HEK293 (cell line): ENCODE results near the gene UBE2D1.
A peak's percentile ranks its signal among the peaks of the same experiment; 100 is the strongest.

ENCODE experiments used
- GLI4 ChIP-seq: fragments of 450-650 bp; formaldehyde crosslinking; IDR thresholded peaks from 2 replicates; pipeline ENCODE4 v1.5.1; 2016; ENCODE audit warnings: missing biosample characterization, missing genetic modification characterization
- GLIS1 ChIP-seq: fragments of 450-650 bp; formaldehyde crosslinking; IDR thresholded peaks from 2 replicates; pipeline ENCODE4 v1.5.1; 2016; ENCODE audit warnings: missing biosample characterization, missing genetic modification characterization
- SALL2 ChIP-seq: fragments of 450-650 bp; formaldehyde crosslinking; IDR thresholded peaks from 2 replicates; pipeline ENCODE4 v1.5.0; 2017; ENCODE audit warnings: missing biosample characterization, mild to moderate bottlenecking, missing genetic modification characterization, borderline replicate concordance
- TRIM28 ChIP-seq: IDR thresholded peaks from 2 replicates; pipeline ENCODE4 v1.6.1; 2011; ENCODE audit warnings: low read length, control low read depth, borderline replicate concordance
- ZBTB8A ChIP-seq: fragments of 450-650 bp; formaldehyde crosslinking; IDR thresholded peaks from 2 replicates; pipeline ENCODE4 v1.5.1; 2016; ENCODE audit warnings: missing biosample characterization, missing genetic modification characterization
- ZFP41 ChIP-seq: fragments of 450-650 bp; formaldehyde crosslinking; IDR thresholded peaks from 2 replicates; pipeline ENCODE4 v1.5.1; 2016; ENCODE audit warnings: missing biosample characterization, missing genetic modification characterization, borderline replicate concordance
- ZNF133 ChIP-seq: fragments of 450-650 bp; formaldehyde crosslinking; IDR thresholded peaks from 2 replicates; pipeline ENCODE4 v1.5.1; 2016; ENCODE audit warnings: missing biosample characterization, missing genetic modification characterization
- ZNF138 ChIP-seq: fragments of 450-650 bp; formaldehyde crosslinking; IDR thresholded peaks from 2 replicates; pipeline ENCODE4 v1.5.1; 2016; ENCODE audit warnings: missing biosample characterization, missing genetic modification characterization, borderline replicate concordance
- ZNF140 ChIP-seq: fragments of 450-650 bp; formaldehyde crosslinking; IDR thresholded peaks from 2 replicates; pipeline ENCODE4 v1.5.1; 2016; ENCODE audit warnings: missing biosample characterization, missing genetic modification characterization
- ZNF146 ChIP-seq: fragments of 450-650 bp; formaldehyde crosslinking; IDR thresholded peaks from 2 replicates; pipeline ENCODE4 v1.5.1; 2016; ENCODE audit warnings: missing biosample characterization, missing genetic modification characterization
- ZNF169 ChIP-seq: fragments of 450-650 bp; formaldehyde crosslinking; IDR thresholded peaks from 2 replicates; pipeline ENCODE4 v1.5.1; 2016; ENCODE audit warnings: missing biosample characterization, missing genetic modification characterization
- ZNF184 ChIP-seq: fragments of 450-650 bp; IDR thresholded peaks from 2 replicates; pipeline ENCODE4 v1.5.1; 2018; ENCODE audit warnings: missing biosample characterization, mild to moderate bottlenecking, missing genetic modification characterization
- ZNF214 ChIP-seq: fragments of 450-650 bp; formaldehyde crosslinking; IDR thresholded peaks from 2 replicates; pipeline ENCODE4 v1.5.1; 2017; ENCODE audit warnings: missing biosample characterization, mild to moderate bottlenecking, missing genetic modification characterization, borderline replicate concordance
- ZNF221 ChIP-seq: fragments of 450-650 bp; formaldehyde crosslinking; IDR thresholded peaks from 2 replicates; pipeline ENCODE4 v1.5.1; 2017; ENCODE audit warnings: missing biosample characterization, missing genetic modification characterization, borderline replicate concordance
- ZNF366 ChIP-seq: fragments of 450-650 bp; formaldehyde crosslinking; conservative IDR thresholded peaks from 2 replicates; pipeline ENCODE4 v1.5.1; 2016; ENCODE audit warnings: missing biosample characterization, missing genetic modification characterization
- ZNF391 ChIP-seq: fragments of 450-650 bp; formaldehyde crosslinking; IDR thresholded peaks from 2 replicates; pipeline ENCODE4 v1.5.1; 2016; ENCODE audit warnings: low read depth, missing biosample characterization, missing genetic modification characterization, borderline replicate concordance
- ZNF404 ChIP-seq: fragments of 450-650 bp; formaldehyde crosslinking; IDR thresholded peaks from 2 replicates; pipeline ENCODE4 v1.5.1; 2017; ENCODE audit warnings: missing biosample characterization, missing genetic modification characterization
- ZNF426 ChIP-seq: fragments of 450-650 bp; formaldehyde crosslinking; IDR thresholded peaks from 2 replicates; pipeline ENCODE4 v1.5.1; 2017; ENCODE audit warnings: missing biosample characterization, missing genetic modification characterization, mild to moderate bottlenecking, inconsistent platforms, moderate library complexity
- ZNF48 ChIP-seq: fragments of 450-650 bp; formaldehyde crosslinking; IDR thresholded peaks from 2 replicates; pipeline ENCODE4 v1.5.1; 2016; ENCODE audit warnings: missing biosample characterization, missing genetic modification characterization
- ZNF521 ChIP-seq: fragments of 450-650 bp; formaldehyde crosslinking; IDR thresholded peaks from 2 replicates; pipeline ENCODE4 v1.5.1; 2017; ENCODE audit warnings: missing biosample characterization, mild to moderate bottlenecking, missing genetic modification characterization
- ZNF529 ChIP-seq: fragments of 450-650 bp; formaldehyde crosslinking; IDR thresholded peaks from 2 replicates; pipeline ENCODE4 v1.5.1; 2017; ENCODE audit warnings: missing genetic modification characterization, missing biosample characterization; ENCODE audit not compliant: insufficient replicate concordance
- ZNF610 ChIP-seq: fragments of 450-650 bp; formaldehyde crosslinking; IDR thresholded peaks from 2 replicates; pipeline ENCODE4 v1.5.1; 2016; ENCODE audit warnings: missing biosample characterization, missing genetic modification characterization, borderline replicate concordance
- ZNF626 ChIP-seq: fragments of 450-650 bp; sonication (Bioruptor Pico); formaldehyde crosslinking; IDR thresholded peaks from 2 replicates; pipeline ENCODE4 v1.5.1; 2018; ENCODE audit warnings: missing biosample characterization, missing genetic modification characterization, inconsistent platforms
- ZNF670 ChIP-seq: fragments of 450-650 bp; formaldehyde crosslinking; IDR thresholded peaks from 2 replicates; pipeline ENCODE4 v1.5.1; 2016; ENCODE audit warnings: missing biosample characterization, missing genetic modification characterization, low read depth
- ZNF747 ChIP-seq: fragments of 450-650 bp; formaldehyde crosslinking; IDR thresholded peaks from 2 replicates; pipeline ENCODE4 v1.5.1; 2016; ENCODE audit warnings: missing biosample characterization, missing genetic modification characterization
- ZNF76 ChIP-seq: fragments of 450-650 bp; formaldehyde crosslinking; IDR thresholded peaks from 2 replicates; pipeline ENCODE4; 2016; ENCODE audit warnings: low read depth, missing biosample characterization, missing genetic modification characterization, borderline replicate concordance
- ZNF776 ChIP-seq: fragments of 450-650 bp; formaldehyde crosslinking; IDR thresholded peaks from 2 replicates; pipeline ENCODE4 v1.5.0; 2017; ENCODE audit warnings: missing biosample characterization, missing genetic modification characterization, borderline replicate concordance
- ZNF785 ChIP-seq: fragments of 450-650 bp; formaldehyde crosslinking; IDR thresholded peaks from 2 replicates; pipeline ENCODE4 v1.5.1; 2016; ENCODE audit warnings: missing biosample characterization, missing genetic modification characterization
- ZNF830 ChIP-seq: fragments of 450-650 bp; IDR thresholded peaks from 2 replicates; pipeline ENCODE4 v1.5.0; 2018; ENCODE audit warnings: missing biosample characterization, missing genetic modification characterization, low read depth, mild to moderate bottlenecking, moderate library complexity
- TF ChIP-seq, protein P1 (sequence below): fragments of 450-650 bp; formaldehyde crosslinking; IDR thresholded peaks from 2 replicates; pipeline ENCODE4 v1.5.1; 2016; ENCODE audit warnings: missing biosample characterization, missing genetic modification characterization, borderline replicate concordance
- TF ChIP-seq, protein P2 (sequence below): IDR thresholded peaks from 2 replicates; pipeline ENCODE4 v1.6.1; 2011; ENCODE audit warnings: mild to moderate bottlenecking, low read depth, low read length, borderline replicate concordance
- TF ChIP-seq, protein P3 (sequence below): fragments of 450-650 bp; formaldehyde crosslinking; IDR thresholded peaks from 2 replicates; pipeline ENCODE4 v1.5.1; 2016; ENCODE audit warnings: missing biosample characterization, missing genetic modification characterization
- TF ChIP-seq, protein P4 (sequence below): fragments of 450-650 bp; formaldehyde crosslinking; IDR thresholded peaks from 2 replicates; pipeline ENCODE4 v1.5.1; 2016; ENCODE audit warnings: missing biosample characterization, missing genetic modification characterization

UBE2D1 gene

DNA sequence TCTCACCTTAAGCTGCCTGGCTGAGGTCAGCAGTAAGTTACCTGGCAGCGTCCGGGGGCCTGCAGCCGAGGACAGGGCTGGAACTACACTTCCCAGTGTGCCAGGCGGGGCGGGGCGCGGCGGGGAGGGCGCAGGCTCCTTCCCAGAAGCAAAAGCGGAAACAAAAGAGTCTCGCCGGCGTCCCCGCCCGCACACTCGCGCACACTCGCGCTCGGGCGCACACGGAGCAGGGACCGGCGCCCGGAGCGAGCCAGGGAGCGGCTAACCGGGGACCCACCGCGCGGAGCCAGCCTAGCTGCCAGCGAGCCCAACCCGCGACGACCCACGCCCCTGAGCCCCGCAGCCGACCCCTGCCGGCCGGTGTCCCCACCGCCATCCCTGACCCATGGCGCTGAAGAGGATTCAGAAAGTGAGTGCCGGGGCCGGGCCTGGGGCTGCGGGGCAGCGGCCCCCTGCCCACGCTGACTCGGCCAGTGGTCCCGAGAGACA, at the start of gene UBE2D1 (continued):
- TF ChIP-seq ZNF169 (no peak), SALL2 (tag by site-specific recombination) (no peak), ZNF138 (tag by site-specific recombination) (no peak), ZNF785 (no peak), ZNF214 (tag by site-specific recombination) (no peak), ZNF221 (tag by site-specific recombination) (no peak), ZNF776 (no peak), ZNF521 (tag by site-specific recombination) (no peak), ZNF426 (no peak), GLI4 (no peak), ZNF366 (tag by site-specific recombination) (no peak), ZBTB8A (peak; percentile 56), ZNF391 (tag by site-specific recombination) (no peak), ZNF140 (tag by site-specific recombination) (no peak), ZNF830 (tag by site-specific recombination) (no peak), ZNF529 (tag by site-specific recombination) (no peak), ZNF626 (tag by site-specific recombination) (no peak), ZNF610 (no peak), ZNF670 (no peak), ZNF48 (tag by site-specific recombination) (no peak), ZFP41 (no peak), ZNF747 (tag by site-specific recombination) (no peak), ZNF184 (tag by site-specific recombination) (no peak), TRIM28 (no peak), ZNF146 (no peak), GLIS1 (peak; percentile 19; the same call in 1 of the 2 replicates), ZNF76 (tag by site-specific recombination) (peak; percentile 94), ZNF133 (tag by site-specific recombination) (no peak), ZNF404 (no peak)
- TF ChIP-seq, protein P1, sequence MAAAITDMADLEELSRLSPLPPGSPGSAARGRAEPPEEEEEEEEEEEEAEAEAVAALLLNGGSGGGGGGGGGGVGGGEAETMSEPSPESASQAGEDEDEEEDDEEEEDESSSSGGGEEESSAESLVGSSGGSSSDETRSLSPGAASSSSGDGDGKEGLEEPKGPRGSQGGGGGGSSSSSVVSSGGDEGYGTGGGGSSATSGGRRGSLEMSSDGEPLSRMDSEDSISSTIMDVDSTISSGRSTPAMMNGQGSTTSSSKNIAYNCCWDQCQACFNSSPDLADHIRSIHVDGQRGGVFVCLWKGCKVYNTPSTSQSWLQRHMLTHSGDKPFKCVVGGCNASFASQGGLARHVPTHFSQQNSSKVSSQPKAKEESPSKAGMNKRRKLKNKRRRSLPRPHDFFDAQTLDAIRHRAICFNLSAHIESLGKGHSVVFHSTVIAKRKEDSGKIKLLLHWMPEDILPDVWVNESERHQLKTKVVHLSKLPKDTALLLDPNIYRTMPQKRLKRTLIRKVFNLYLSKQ (tag by site-specific recombination) = no peak
- TF ChIP-seq, protein P2, sequence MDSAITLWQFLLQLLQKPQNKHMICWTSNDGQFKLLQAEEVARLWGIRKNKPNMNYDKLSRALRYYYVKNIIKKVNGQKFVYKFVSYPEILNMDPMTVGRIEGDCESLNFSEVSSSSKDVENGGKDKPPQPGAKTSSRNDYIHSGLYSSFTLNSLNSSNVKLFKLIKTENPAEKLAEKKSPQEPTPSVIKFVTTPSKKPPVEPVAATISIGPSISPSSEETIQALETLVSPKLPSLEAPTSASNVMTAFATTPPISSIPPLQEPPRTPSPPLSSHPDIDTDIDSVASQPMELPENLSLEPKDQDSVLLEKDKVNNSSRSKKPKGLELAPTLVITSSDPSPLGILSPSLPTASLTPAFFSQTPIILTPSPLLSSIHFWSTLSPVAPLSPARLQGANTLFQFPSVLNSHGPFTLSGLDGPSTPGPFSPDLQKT = no peak
- TF ChIP-seq, protein P3, sequence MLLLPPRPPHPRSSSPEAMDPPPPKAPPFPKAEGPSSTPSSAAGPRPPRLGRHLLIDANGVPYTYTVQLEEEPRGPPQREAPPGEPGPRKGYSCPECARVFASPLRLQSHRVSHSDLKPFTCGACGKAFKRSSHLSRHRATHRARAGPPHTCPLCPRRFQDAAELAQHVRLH = no peak
- TF ChIP-seq, protein P4, sequence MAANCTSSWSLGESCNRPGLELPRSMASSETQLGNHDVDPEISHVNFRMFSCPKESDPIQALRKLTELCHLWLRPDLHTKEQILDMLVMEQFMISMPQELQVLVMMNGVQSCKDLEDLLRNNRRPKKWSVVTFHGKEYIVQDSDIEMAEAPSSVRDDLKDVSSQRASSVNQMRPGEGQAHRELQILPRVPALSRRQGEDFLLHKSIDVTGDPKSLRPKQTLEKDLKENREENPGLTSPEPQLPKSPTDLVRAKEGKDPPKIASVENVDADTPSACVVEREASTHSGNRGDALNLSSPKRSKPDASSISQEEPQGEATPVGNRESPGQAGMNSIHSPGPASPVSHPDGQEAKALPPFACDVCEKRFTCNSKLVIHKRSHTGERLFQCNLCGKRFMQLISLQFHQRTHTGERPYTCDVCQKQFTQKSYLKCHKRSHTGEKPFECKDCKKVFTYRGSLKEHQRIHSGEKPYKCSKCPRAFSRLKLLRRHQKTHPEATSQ (tag by site-specific recombination) = no peak
